Measurements from ENCODE around the gene RABEP1.

DNA sequence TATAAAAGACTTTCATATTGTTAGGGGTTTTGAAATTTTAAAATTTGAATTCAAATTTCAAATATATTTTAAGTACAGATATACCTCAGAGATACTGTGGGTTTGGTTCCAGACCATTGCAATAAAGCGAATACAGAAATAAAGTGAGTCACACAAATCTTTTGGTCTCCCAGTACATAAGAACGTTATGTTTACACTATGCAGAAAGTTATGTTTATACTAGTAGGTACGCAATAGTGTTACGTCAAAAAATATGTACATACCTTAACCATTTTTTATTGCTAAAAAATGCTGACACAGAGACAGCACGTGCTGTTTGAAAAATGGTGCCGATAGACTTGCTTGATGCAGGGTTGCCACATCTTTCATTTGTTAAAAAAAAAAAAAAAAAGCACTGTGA is 117.7 kb downstream of the RABEP1 start:
- TF ChIP-seq POLR2AphosphoS5 (IDR thresholded peaks at IDR 0.05; ENCODE audit: low read depth, low read length) (no peak), POLR2A (IDR thresholded peaks at IDR 0.05; ENCODE audit: low read depth, low read length) (no peak), TAF1 (IDR thresholded peaks at IDR 0.05; ENCODE audit: borderline replicate concordance, low read depth, low read length) (no peak)
